Osteocyte (in vitro differentiated cells): ENCODE results near the gene PARP8. TPM values are rescaled to one million over a fixed set of nuclear protein-coding genes. Genes with fewer than 3 reads are reported as not detected.

Experiments used
- DNase-seq: peaks from one replicate; pipeline ENCODE4 v3.0.0; 2021; ENCODE audit warnings: mixed read lengths; ENCODE audit not compliant: unreplicated experiment; ENCODE audit errors: extremely low spot score
- H3K27ac Mint-ChIP-seq: one replicate; pipeline ENCODE4 v1.8.0; 2021; ENCODE audit warnings: mild to moderate bottlenecking, mixed read lengths; ENCODE audit not compliant: unreplicated experiment
- H3K27me3 Mint-ChIP-seq: one replicate; pipeline ENCODE4 v1.8.0; 2021; ENCODE audit warnings: mixed read lengths; ENCODE audit not compliant: unreplicated experiment
- H3K36me3 Mint-ChIP-seq: one replicate; pipeline ENCODE4 v1.8.0; 2021; ENCODE audit warnings: mixed read lengths; ENCODE audit not compliant: unreplicated experiment
- H3K4me1 Mint-ChIP-seq: one replicate; pipeline ENCODE4 v1.8.0; 2021; ENCODE audit warnings: mixed read lengths; ENCODE audit not compliant: unreplicated experiment
- H3K4me3 Mint-ChIP-seq: one replicate; pipeline ENCODE4 v1.8.0; 2021; ENCODE audit warnings: mild to moderate bottlenecking, moderate library complexity, mixed read lengths; ENCODE audit not compliant: unreplicated experiment
- H3K9me3 Mint-ChIP-seq: one replicate; pipeline ENCODE4 v1.8.0; 2021; ENCODE audit warnings: mixed read lengths; ENCODE audit not compliant: unreplicated experiment
- total RNA-seq: library from RNA; stranded (reverse); gene quantifications from 2 replicates; pipeline ENCODE4 v1.2.1, GENCODE V29; 2021
- TF ChIP-seq, protein P1 (sequence below): fragments of 200-600 bp; sonication (generic); IDR thresholded peaks from 2 replicates; pipeline ENCODE4 v1.5.0; 2021; ENCODE audit warnings: antibody characterized with exemption, mild to moderate bottlenecking, moderate library complexity

PARP8 gene
- total RNA-seq, 1 donor from 2014 or later: 23.9 TPM

DNA sequence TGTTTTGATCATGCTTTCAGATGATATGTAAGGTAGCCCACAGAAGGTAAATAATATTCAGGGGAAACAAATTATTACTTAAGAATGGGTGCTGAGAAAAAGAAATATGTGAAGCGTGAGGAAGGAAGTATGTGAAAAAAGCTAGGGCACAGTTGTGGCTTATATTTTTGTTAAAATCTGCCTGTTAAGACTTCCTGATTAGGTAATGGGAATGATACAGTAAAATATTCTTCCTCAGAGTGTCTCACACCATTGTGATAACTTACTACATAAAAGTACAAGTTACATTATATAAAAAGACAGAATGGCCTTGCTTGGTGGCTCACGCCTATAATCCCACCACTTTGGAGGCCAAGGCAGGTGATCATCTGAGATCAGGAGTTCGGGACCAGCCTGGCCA, 18.7 kb upstream of the PARP8 start:
- Mint-ChIP-seq H3K4me3 (no peak overlapping the region), H3K9me3 (no peaks in the 10 kb centered on the region), H3K27ac (no peak overlapping the region), H3K27me3 (no peaks in the 10 kb centered on the region), H3K36me3 (no peaks in the 10 kb centered on the region), H3K4me1 (no peaks in the 10 kb centered on the region)
- DNase-seq: no peak
- TF ChIP-seq, protein P1, sequence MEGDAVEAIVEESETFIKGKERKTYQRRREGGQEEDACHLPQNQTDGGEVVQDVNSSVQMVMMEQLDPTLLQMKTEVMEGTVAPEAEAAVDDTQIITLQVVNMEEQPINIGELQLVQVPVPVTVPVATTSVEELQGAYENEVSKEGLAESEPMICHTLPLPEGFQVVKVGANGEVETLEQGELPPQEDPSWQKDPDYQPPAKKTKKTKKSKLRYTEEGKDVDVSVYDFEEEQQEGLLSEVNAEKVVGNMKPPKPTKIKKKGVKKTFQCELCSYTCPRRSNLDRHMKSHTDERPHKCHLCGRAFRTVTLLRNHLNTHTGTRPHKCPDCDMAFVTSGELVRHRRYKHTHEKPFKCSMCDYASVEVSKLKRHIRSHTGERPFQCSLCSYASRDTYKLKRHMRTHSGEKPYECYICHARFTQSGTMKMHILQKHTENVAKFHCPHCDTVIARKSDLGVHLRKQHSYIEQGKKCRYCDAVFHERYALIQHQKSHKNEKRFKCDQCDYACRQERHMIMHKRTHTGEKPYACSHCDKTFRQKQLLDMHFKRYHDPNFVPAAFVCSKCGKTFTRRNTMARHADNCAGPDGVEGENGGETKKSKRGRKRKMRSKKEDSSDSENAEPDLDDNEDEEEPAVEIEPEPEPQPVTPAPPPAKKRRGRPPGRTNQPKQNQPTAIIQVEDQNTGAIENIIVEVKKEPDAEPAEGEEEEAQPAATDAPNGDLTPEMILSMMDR: no peak

DNA sequence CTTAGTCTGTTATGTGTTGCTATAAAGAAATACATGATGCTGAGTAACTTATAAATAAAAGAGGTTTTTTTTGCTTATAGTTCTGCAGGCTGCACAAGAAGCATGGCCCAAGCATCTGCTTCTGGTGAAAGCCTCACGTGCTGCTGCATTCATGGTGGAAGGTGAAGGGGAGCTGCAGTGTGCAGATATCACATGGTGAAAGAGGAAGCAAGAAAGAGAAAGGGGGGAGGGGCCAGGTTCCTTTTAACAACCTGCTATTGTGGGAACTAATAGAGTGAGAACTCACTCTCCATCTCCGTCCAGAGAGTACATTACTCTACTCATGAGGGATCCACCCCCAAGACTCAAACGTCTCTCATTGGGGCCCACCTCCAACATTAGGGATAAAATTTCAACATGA, 12.5 kb upstream of the PARP8 start:
- Mint-ChIP-seq H3K4me1 (no peaks in the 10 kb centered on the region), H3K9me3 (no peaks in the 10 kb centered on the region), H3K36me3 (no peaks in the 10 kb centered on the region), H3K27me3 (no peaks in the 10 kb centered on the region), H3K4me3 (no peak overlapping the region), H3K27ac (no peak overlapping the region)
- no peak for DNase-seq
- TF ChIP-seq, protein P1: no peak

GRCh38 chr5:50655067-50655809, 11.2 kb upstream of the PARP8 start:
- Mint-ChIP-seq H3K9me3 (peaks cover 1% of the 10 kb centered on the region), H3K36me3 (no peaks in the 10 kb centered on the region), H3K4me1 (no peaks in the 10 kb centered on the region), H3K27me3 (peaks cover under 1% of the 10 kb centered on the region), H3K4me3 (no peak overlapping the region), H3K27ac (no peak overlapping the region)
- TF ChIP-seq, protein P1: no peak
- no peak for DNase-seq

DNA sequence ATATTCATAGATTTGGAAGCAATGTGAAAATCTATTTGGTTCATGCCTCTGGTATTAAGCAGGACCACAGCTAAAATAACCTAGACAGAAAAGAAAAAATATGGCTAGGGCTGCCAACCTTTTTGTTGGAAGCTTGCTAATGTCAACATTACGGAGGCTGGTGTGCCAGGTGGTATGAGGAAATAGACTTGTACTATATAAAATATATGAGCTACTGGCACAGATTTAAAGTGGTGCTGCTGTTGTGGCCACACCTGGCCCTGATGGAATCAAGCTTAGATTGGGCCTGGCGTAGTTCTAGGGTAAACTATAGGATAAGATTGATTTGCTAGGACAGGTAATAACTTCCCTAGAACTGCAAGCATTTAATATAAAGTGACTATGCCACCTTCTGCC, 10.6 kb upstream of the PARP8 start:
- no peak for DNase-seq
- no peaks in the 10 kb centered on the region for H3K36me3 Mint-ChIP-seq
- no peak overlapping the region for H3K27ac Mint-ChIP-seq
- TF ChIP-seq, protein P1: no peak
- H3K27me3 Mint-ChIP-seq: peaks cover 3% of the 10 kb centered on the region
- no peak overlapping the region for H3K4me3 Mint-ChIP-seq
- no peaks in the 10 kb centered on the region for H3K4me1 Mint-ChIP-seq
- peaks cover 3% of the 10 kb centered on the region for H3K9me3 Mint-ChIP-seq

- Mint-ChIP-seq H3K27ac (no peak overlapping the region), H3K4me1 (no peaks in the 10 kb centered on the region), H3K4me3 (no peak overlapping the region), H3K36me3 (no peaks in the 10 kb centered on the region), H3K9me3 (peaks cover 3% of the 10 kb centered on the region), H3K27me3 (peaks cover 3% of the 10 kb centered on the region)
- DNase-seq: no peak
- TF ChIP-seq, protein P1: no peak
Observed at GRCh38 chr5:50657044-50657443, 9.4 kb upstream of the PARP8 start.
